CD4-positive, CD25-positive, alpha-beta regulatory T cell (primary cell): Measurements from ENCODE around the gene TEX11. TPM values are rescaled to one million over a fixed set of nuclear protein-coding genes. Genes with fewer than 3 reads are reported as not detected.
A peak's percentile ranks its signal among the peaks of the same experiment; 100 is the strongest.
"Not testable (repeated sequence)": the region's sequence is repeated elsewhere in the genome, so short reads cannot be mapped to it uniquely, and the experiment has no call there.

Source experiments
- ATAC-seq, 2 donors: fragments of 150-1000 bp; cut with Tn5 transposase; one replicate each; pipeline ENCODE4 v1.10.0; 2021; ENCODE audit warnings: low read depth in 2 of 2, moderate number of reproducible peaks in 2 of 2, moderate library complexity in 1 of 2
- DNase-seq, 3 donors: peaks; one replicate each; pipeline versions ENCODE4 v3.0.0 to v3.0.0-alpha.2; 2012 to 2022; ENCODE audit warnings: mixed read lengths in 1 of 3
- H3K27ac ChIP-seq: one replicate; pipeline ENCODE4 v1.7.0; 2013; ENCODE audit warnings: mild to moderate bottlenecking, low read length; ENCODE audit not compliant: insufficient read depth, poor library complexity, severe bottlenecking
- H3K27me3 ChIP-seq: one replicate; pipeline ENCODE4 v1.7.0; 2013; ENCODE audit warnings: low read length; ENCODE audit not compliant: control insufficient read depth, insufficient read depth
- H3K36me3 ChIP-seq: one replicate; pipeline ENCODE4 v1.7.0; 2013; ENCODE audit warnings: mild to moderate bottlenecking, low read length, moderate library complexity; ENCODE audit not compliant: control insufficient read depth, insufficient read depth
- H3K4me1 ChIP-seq: 2 replicates; pipeline ENCODE4 v1.7.0; 2013; ENCODE audit warnings: mild to moderate bottlenecking, low read length; ENCODE audit not compliant: insufficient read depth, control insufficient read depth, poor library complexity, severe bottlenecking
- H3K4me3 ChIP-seq: one replicate; pipeline ENCODE4 v1.7.0; 2013; ENCODE audit warnings: low read depth, mild to moderate bottlenecking, low read length, moderate library complexity
- H3K9me3 ChIP-seq, 2 experiments: 1 replicate in 1 of 2; 2 replicates in 1 of 2; pipeline ENCODE4 v1.7.0; 2013; ENCODE audit warnings: low read length in 2 of 2, mild to moderate bottlenecking in 1 of 2, moderate library complexity in 1 of 2; ENCODE audit not compliant: control insufficient read depth in 2 of 2
- H3K27ac Mint-ChIP-seq, 3 donors: one replicate each; pipeline ENCODE4 v1.8.0; 2020 to 2022; ENCODE audit warnings: mild to moderate bottlenecking in 3 of 3, mixed read lengths in 3 of 3, moderate library complexity in 2 of 3
- H3K27me3 Mint-ChIP-seq: one replicate; pipeline ENCODE4 v1.8.0; 2022; ENCODE audit warnings: mild to moderate bottlenecking, mixed read lengths
- H3K36me3 Mint-ChIP-seq: one replicate; pipeline ENCODE4 v1.8.0; 2020; ENCODE audit warnings: mixed read lengths
- H3K4me1 Mint-ChIP-seq, 4 donors: one replicate each; pipeline ENCODE4 v1.8.0; 2020 to 2022; ENCODE audit warnings: mixed read lengths in 4 of 4, mild to moderate bottlenecking in 1 of 4
- H3K4me3 Mint-ChIP-seq, 4 donors: one replicate each; pipeline ENCODE4 v1.8.0; 2020 to 2022; ENCODE audit warnings: mild to moderate bottlenecking in 4 of 4, mixed read lengths in 4 of 4, moderate library complexity in 3 of 4
- H3K9me3 Mint-ChIP-seq, 7 donors: one replicate each; pipeline ENCODE4 v1.8.0; 2020 to 2022; ENCODE audit warnings: mixed read lengths in 7 of 7, mild to moderate bottlenecking in 3 of 7, moderate library complexity in 2 of 7
- polyA plus RNA-seq, 4 donors: library from polyadenylated mRNA; unstranded; fragments of 300-500 nt; fragmentation: Illumina TruSeq; gene quantifications; one replicate each; pipeline ENCODE4 v1.2.3, GENCODE V29; 2021
- total RNA-seq: library from RNA; stranded (reverse); gene quantifications from one replicate; pipeline ENCODE4 v1.2.3, GENCODE V29; 2022

TEX11 gene
- total and polyA plus RNA-seq, 5 donors from 2014 or later = not detected

DNA sequence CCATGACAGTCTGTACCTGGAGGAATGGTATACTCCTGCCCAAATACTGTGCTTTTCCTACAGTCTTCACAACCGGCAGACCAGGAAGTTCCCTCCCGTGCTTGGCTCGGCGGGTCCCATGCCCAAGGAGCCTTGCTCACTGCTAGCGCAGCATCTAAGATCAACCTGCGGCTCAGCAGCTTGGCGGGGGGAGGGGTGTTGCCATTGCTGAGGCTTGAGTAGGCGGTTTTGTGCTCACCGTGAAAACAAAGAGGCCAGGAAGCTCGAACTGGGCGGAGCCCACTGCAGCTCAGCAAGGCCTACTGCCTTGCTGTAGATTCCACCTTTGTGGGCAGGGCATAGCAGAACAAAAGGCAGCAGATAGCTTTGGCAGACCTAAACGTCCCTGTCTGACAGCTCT, 152.7 kb downstream of the TEX11 start:
- peaks cover 11% of the 10 kb centered on the region for H3K27me3 Mint-ChIP-seq
- Histone ChIP-seq H3K4me1 (peaks cover 6% of the 10 kb centered on the region), H3K36me3 (no peaks in the 10 kb centered on the region), H3K9me3 (no peaks in the 10 kb centered on the region), H3K27me3 (no peaks in the 10 kb centered on the region), H3K4me3 (no peak overlapping the region), H3K27ac (no peak overlapping the region)
- H3K27ac Mint-ChIP-seq = peak overlapping the region in 2 of 3 donors; percentile 62 to 71
- DNase-seq (peak; percentile 3 to 86 (median 57)), ATAC-seq (peak; percentile 61 to 87)
- peak overlapping the region in 3 of 4 donors; percentile 21 to 44 (median 44) for H3K4me3 Mint-ChIP-seq
- peaks cover 0 to 21% (median 2%) of the 10 kb centered on the region in 4 donors for H3K4me1 Mint-ChIP-seq
- no peaks in the 10 kb centered on the region for H3K36me3 Mint-ChIP-seq
- H3K9me3 Mint-ChIP-seq = peaks cover 0 to 9% (median 3%) of the 10 kb centered on the region in 7 donors

DNA sequence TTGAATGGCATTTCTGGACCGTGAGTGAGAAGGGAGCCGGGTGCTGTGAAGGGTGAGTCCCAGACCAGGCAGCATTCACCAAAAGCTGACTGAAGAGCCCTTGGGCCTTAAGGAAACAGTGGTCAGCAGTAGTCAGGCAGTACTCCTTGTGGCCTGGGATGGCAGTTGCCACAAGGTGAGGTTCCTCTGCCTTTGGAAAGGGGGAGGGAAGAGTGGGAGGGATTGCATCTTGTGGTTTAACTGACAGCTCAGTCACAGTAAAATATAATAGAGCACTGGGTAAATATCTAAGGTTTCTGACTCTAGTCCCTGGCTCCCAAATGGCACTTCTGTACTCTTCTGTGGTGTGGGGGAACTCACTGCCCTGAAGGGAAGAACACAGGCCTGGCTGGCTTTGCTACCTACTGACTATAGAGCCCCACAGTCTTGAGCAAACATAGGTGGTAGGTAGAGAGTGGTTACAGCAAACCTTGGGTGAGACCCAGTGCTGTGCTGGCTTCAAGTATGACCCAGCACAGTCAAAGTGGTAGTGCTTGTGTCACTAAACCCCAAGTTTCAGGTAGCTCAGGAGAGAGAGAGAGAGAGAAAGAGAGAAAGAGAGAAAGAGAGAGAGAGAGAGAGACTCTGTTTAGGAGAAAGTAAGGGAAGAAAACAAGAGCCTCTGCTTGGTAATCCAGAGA, 154.2 kb downstream of the TEX11 start:
- no peaks in the 10 kb centered on the region for H3K36me3 ChIP-seq
- Mint-ChIP-seq H3K4me3 (no peak overlapping the region), H3K27me3 (peaks cover 11% of the 10 kb centered on the region), H3K27ac (peak overlapping the region in 2 of 3 donors; percentile 59 to 60), H3K4me1 (peaks cover 0 to 21% (median 2%) of the 10 kb centered on the region in 4 donors), H3K9me3 (peaks cover 0 to 9% (median 3%) of the 10 kb centered on the region in 7 donors), H3K36me3 (no peaks in the 10 kb centered on the region)
- no peak overlapping the region for H3K27ac ChIP-seq
- H3K27me3 ChIP-seq = no peaks in the 10 kb centered on the region
- H3K9me3 ChIP-seq = no peaks in the 10 kb centered on the region
- ATAC-seq (no peak), DNase-seq (peak in 1 of 3 donors; percentile 10)
- H3K4me3 ChIP-seq = no peak overlapping the region
- H3K4me1 ChIP-seq = peaks cover 6% of the 10 kb centered on the region

DNA sequence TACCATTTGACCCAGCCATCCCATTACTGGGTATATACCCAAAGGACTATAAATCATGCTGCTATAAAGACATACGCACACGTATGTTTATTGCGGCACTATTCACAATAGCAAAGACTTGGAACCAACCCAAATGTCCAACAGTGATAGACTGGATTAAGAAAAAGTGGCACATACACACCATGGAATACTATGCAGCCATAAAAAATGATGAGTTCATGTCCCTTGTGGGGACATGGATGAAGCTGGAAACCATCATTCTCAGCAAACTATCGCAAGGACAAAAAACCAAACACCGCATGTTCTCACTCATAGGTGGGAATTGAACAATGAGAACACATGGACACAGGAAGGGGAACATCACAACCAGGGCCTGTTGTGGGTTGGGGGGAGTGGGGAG, 174.7 kb downstream of the TEX11 start:
- H3K27ac ChIP-seq, H3K27me3 Mint-ChIP-seq, H3K4me3 Mint-ChIP-seq, H3K4me3 ChIP-seq, H3K27ac Mint-ChIP-seq, H3K9me3 ChIP-seq, H3K4me1 ChIP-seq, H3K36me3 Mint-ChIP-seq, DNase-seq, H3K9me3 Mint-ChIP-seq, ATAC-seq, H3K27me3 ChIP-seq, H3K36me3 ChIP-seq, H3K4me1 Mint-ChIP-seq: not testable (repeated sequence)

DNA sequence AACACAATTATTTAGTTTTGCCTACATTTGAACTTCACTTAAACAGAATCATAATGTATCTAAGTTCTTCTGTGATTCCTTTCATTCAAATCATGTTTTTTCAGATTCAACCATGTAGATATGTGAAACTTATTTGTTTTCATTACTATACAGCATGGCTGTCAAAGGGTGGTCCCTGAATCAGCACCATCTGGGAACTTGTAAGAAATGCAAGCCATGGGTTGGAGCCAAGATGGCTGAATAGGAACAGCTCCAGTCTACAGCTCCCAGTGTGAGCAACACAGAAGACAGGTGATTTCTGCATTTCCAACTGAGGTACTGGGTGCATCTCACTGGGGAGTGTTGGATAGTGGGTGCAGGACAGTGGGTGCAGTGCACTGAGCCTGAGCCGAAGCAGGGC, 180.6 kb downstream of the TEX11 start:
- H3K27me3 Mint-ChIP-seq, H3K9me3 Mint-ChIP-seq, H3K36me3 Mint-ChIP-seq, H3K27ac ChIP-seq, H3K9me3 ChIP-seq, H3K36me3 ChIP-seq, H3K27ac Mint-ChIP-seq, ATAC-seq, DNase-seq, H3K4me3 ChIP-seq, H3K4me1 ChIP-seq, H3K27me3 ChIP-seq, H3K4me1 Mint-ChIP-seq: not testable (repeated sequence)
- peak overlapping the region in 1 of 4 donors; percentile 43 for H3K4me3 Mint-ChIP-seq

DNA sequence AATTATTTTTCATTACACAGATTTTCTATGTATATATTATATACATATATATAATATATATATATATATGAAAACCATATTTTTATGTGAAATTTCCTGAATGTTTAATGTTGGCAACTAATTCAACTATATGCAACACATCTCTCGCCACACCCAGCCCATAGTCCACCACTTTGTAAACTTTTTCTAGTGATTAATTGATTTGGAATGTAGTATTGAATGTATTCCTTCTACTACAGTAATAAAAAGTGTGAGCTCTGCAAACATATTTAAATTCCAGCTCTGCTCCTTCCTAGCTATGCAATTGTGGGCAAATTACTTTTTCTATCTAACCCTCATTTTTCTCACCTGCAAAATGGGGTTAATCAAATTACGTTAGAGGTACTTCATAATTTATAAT, 187.8 kb downstream of the TEX11 start:
- H3K27me3 ChIP-seq = no peaks in the 10 kb centered on the region
- H3K4me1 Mint-ChIP-seq = no peaks in the 10 kb centered on the region
- no peak overlapping the region for H3K27ac ChIP-seq
- H3K36me3 Mint-ChIP-seq = no peaks in the 10 kb centered on the region
- H3K4me1 ChIP-seq = no peaks in the 10 kb centered on the region
- H3K27ac Mint-ChIP-seq = no peak overlapping the region
- ATAC-seq = no peak
- no peaks in the 10 kb centered on the region for H3K36me3 ChIP-seq
- DNase-seq = no peak
- peaks cover 0 to under 1% (median 0%) of the 10 kb centered on the region in 7 donors for H3K9me3 Mint-ChIP-seq
- H3K27me3 Mint-ChIP-seq = no peaks in the 10 kb centered on the region
- H3K4me3 ChIP-seq = no peak overlapping the region
- H3K9me3 ChIP-seq = no peaks in the 10 kb centered on the region
- H3K4me3 Mint-ChIP-seq = no peak overlapping the region

DNA sequence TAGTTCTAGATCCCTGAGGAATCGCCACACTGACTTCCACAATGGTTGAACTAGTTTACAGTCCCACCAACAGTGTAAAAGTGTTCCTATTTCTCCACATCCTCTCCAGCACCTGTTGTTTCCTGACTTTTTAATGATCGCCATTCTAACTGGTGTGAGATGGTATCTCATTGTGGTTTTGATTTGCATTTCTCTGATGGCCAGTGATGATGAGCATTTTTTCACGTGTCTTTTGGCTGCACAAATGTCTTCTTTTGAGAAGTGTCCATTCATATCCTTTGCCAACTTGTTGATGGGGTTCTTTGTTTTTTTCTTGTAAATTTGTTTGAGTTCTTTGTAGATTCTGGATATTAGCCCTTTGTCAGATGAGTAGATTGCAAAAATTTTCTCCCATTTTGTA, 197.2 kb downstream of the TEX11 start:
- not testable (repeated sequence) for H3K36me3 ChIP-seq, H3K4me3 Mint-ChIP-seq, H3K9me3 ChIP-seq, H3K9me3 Mint-ChIP-seq, H3K27ac Mint-ChIP-seq, ATAC-seq, H3K27me3 ChIP-seq, DNase-seq, H3K4me1 ChIP-seq, H3K4me1 Mint-ChIP-seq, H3K27me3 Mint-ChIP-seq, H3K27ac ChIP-seq, H3K4me3 ChIP-seq, H3K36me3 Mint-ChIP-seq

DNA sequence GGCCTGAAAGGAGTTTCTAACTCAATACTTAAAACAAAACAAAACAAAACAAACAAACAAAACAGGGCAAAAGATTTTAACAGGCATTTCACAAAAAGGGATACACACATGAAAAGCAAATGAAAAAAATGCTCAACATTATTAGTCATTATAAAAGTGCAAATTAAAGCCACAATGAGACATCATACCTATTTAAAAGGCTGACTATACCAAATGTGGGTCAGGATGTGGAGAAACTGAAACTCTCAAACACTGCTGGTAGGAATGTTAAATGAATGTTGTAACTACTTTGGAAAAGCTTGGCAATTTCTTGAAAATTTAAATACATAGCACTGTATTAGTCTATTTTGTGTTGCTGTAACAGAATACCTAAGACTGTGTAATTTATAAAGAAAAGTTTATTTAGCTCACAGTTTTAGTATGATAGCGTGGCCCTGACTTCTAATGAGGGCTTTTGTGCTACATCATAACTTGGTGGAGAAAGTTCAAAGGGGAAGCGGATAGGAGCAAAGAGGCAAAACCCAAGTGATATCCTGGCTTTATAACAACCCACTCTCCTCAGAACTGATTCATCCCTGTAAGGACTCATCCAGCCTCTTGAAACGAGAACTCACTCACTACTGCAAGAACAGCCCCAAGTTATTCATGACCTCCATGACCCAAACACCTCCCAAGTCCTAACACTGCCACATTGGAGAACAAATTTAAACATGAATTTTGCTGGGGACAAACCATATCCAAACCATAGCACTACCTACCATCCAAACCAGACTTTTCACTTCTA, 214.0 kb downstream of the TEX11 start:
- Histone ChIP-seq H3K9me3 (no peaks in the 10 kb centered on the region), H3K4me1 (no peaks in the 10 kb centered on the region), H3K27me3 (no peaks in the 10 kb centered on the region), H3K4me3 (no peak overlapping the region), H3K36me3 (no peaks in the 10 kb centered on the region), H3K27ac (no peak overlapping the region)
- ATAC-seq (no peak), DNase-seq (no peak)
- H3K36me3 Mint-ChIP-seq = no peaks in the 10 kb centered on the region
- peaks cover 5% of the 10 kb centered on the region for H3K27me3 Mint-ChIP-seq
- no peak overlapping the region for H3K4me3 Mint-ChIP-seq
- no peaks in the 10 kb centered on the region for H3K4me1 Mint-ChIP-seq
- H3K9me3 Mint-ChIP-seq = no peaks in the 10 kb centered on the region
- H3K27ac Mint-ChIP-seq = no peak overlapping the region

DNA sequence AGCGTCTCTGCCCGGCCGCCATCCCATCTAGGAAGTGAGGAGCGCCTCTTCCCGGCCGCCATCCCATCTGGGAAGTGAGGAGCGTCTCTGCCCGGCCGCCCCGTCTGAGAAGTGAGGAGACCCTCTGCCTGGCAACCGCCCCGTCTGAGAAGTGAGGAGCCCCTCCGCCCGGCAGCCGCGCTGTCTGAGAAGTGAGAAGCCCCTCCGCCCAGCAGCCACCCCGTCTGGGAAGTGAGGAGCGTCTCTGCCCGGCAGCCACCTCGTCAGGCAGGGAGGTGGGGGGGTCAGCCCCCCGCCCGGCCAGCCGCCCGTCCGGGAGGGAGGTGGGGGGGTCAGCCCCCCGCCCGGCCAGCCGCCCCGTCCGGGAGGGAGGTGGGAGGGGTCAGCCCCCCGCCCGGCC, 229.1 kb downstream of the TEX11 start:
- H3K4me1 Mint-ChIP-seq, H3K36me3 ChIP-seq, H3K9me3 ChIP-seq, H3K27me3 Mint-ChIP-seq, H3K27ac ChIP-seq, DNase-seq, ATAC-seq, H3K4me3 Mint-ChIP-seq, H3K36me3 Mint-ChIP-seq, H3K9me3 Mint-ChIP-seq, H3K4me3 ChIP-seq, H3K27me3 ChIP-seq, H3K4me1 ChIP-seq, H3K27ac Mint-ChIP-seq: not testable (repeated sequence)
